Lung (tissue), 12 donors: ENCODE results near the gene PRKCA. TPM values are rescaled to one million over a fixed set of nuclear protein-coding genes. Genes with fewer than 3 reads are reported as not detected.

ENCODE experiments used
- ATAC-seq: fragments of 200-7000 bp; cut with Tn5 transposase; one replicate; pipeline ENCODE4 v1.9.1; 2020; ENCODE audit warnings: moderate number of reproducible peaks; ENCODE audit not compliant: insufficient read depth, low FRiP score
- DNase-seq, 3 donors: peaks; one replicate each; pipeline ENCODE4 v3.0.0-alpha.2; 2013 to 2017
- H3K27ac ChIP-seq, 2 donors: one replicate each; pipeline ENCODE4 v1.5.1; 2013; ENCODE audit warnings: mild to moderate bottlenecking in 2 of 2, moderate library complexity in 2 of 2, control low read depth in 1 of 2, inconsistent platforms in 1 of 2, low read depth in 1 of 2, low read length in 1 of 2
- H3K27me3 ChIP-seq, 3 donors: one replicate each; pipeline ENCODE4 v1.5.1; 2013; ENCODE audit warnings: low read length in 2 of 3; ENCODE audit not compliant: control insufficient read depth in 3 of 3, insufficient read depth in 3 of 3
- H3K36me3 ChIP-seq, 4 donors: one replicate each; pipeline ENCODE4 v1.5.1; 2013; ENCODE audit warnings: low read length in 4 of 4, mild to moderate bottlenecking in 1 of 4, moderate library complexity in 1 of 4; ENCODE audit not compliant: control insufficient read depth in 4 of 4, insufficient read depth in 4 of 4
- H3K4me1 ChIP-seq, 5 donors: one replicate each; pipeline ENCODE4 v1.5.1; 2013; ENCODE audit warnings: low read length in 5 of 5, mild to moderate bottlenecking in 2 of 5, moderate library complexity in 1 of 5; ENCODE audit not compliant: control insufficient read depth in 5 of 5, insufficient read depth in 5 of 5
- H3K4me3 ChIP-seq: one replicate; pipeline ENCODE4 v1.5.1; 2013; ENCODE audit warnings: mild to moderate bottlenecking, control low read depth, moderate library complexity
- H3K9ac ChIP-seq, 2 donors: one replicate each; pipeline ENCODE4 v1.5.1; 2013; ENCODE audit warnings: low read length in 2 of 2, control low read depth in 1 of 2; ENCODE audit not compliant: insufficient read depth in 1 of 2
- H3K9me3 ChIP-seq, 4 donors: one replicate each; pipeline ENCODE4 v1.5.1; 2013; ENCODE audit warnings: low read length in 3 of 4, mild to moderate bottlenecking in 1 of 4, moderate library complexity in 1 of 4; ENCODE audit not compliant: control insufficient read depth in 4 of 4, insufficient read depth in 3 of 4
- CTCF ChIP-seq: IDR thresholded peaks from 2 replicates; pipeline ENCODE4 v1.5.1; 2012; ENCODE audit warnings: mild to moderate bottlenecking; ENCODE audit errors: control extremely low read depth, extremely low read depth
- WGBS, 2 donors: extraction: QIAGEN DNeasy Blood & Tissue Kit; methylation state at CpG; one replicate each; pipeline ENCODE4 v1.1.7; 2013; 5-methylcytosine and 5-hydroxymethylcytosine counted together
- polyA plus RNA-seq, 2 donors: library from polyadenylated mRNA; stranded (reverse); fragments of 200-250 nt; gene quantifications; one replicate each; pipeline ENCODE4 v1.2.1, GENCODE V29; 2013
- total RNA-seq, 2 donors: library from RNA; depleted of rRNA in 1 of 2; stranded (reverse); fragments of >200 nt in 1 of 2; gene quantifications; one replicate each; pipeline ENCODE4 v1.2.1, GENCODE V29; 2014 to 2021
- donor health status: control.
- donor health status: control.
- donor health status: Bipolar disorder and iron deficiency.
- donor health status: healthy.
- donor health status: DM: yes; HTN: yes; CAD: no.

The PRKCA gene
- total and polyA plus RNA-seq, 4 donors, result 3.4 to 34.8 (median 13.8) TPM

- Histone ChIP-seq H3K9me3 (no peaks in the 10 kb centered on the region), H3K27me3 (no peaks in the 10 kb centered on the region), H3K4me1 (no peaks in the 10 kb centered on the region), H3K27ac (no peak overlapping the region), H3K9ac (no peak overlapping the region), H3K4me3 (no peak overlapping the region), H3K36me3 (no peaks in the 10 kb centered on the region)
- ATAC-seq (no peak), DNase-seq (no peak)
- WGBS, 2 donors, result 88 to 97% methylated on average over 2 of the region's 2 CpGs
- TF ChIP-seq CTCF, result no peak
Observed at GRCh38 chr17:66446419-66446818, 144.0 kb downstream of the PRKCA start.

- H3K4me1 ChIP-seq, result no peaks in the 10 kb centered on the region
- H3K36me3 ChIP-seq, result no peaks in the 10 kb centered on the region
- H3K9me3 ChIP-seq, result no peaks in the 10 kb centered on the region
- H3K27ac ChIP-seq, result no peak overlapping the region
- H3K27me3 ChIP-seq, result no peaks in the 10 kb centered on the region
- no peak for DNase-seq
- no peak overlapping the region for H3K4me3 ChIP-seq
- 93 to 95% methylated on average over 8 of the region's 8 CpGs for WGBS, 2 donors
- TF ChIP-seq CTCF, result no peak
- no peak overlapping the region for H3K9ac ChIP-seq
- ATAC-seq, result no peak
Observed at GRCh38 chr17:66447159-66447558, 144.7 kb downstream of the PRKCA start.

GRCh38 chr17:66448026-66448639 lies 145.7 kb downstream of the PRKCA start:
- no peak for TF ChIP-seq CTCF
- WGBS, 2 donors, result 86 to 88% methylated on average over 14 of the region's 14 CpGs
- no peak overlapping the region for H3K9ac ChIP-seq
- H3K27me3 ChIP-seq, result no peaks in the 10 kb centered on the region
- no peaks in the 10 kb centered on the region for H3K36me3 ChIP-seq
- no peaks in the 10 kb centered on the region for H3K9me3 ChIP-seq
- H3K27ac ChIP-seq, result no peak overlapping the region
- DNase-seq (no peak), ATAC-seq (no peak)
- H3K4me1 ChIP-seq, result no peaks in the 10 kb centered on the region
- no peak overlapping the region for H3K4me3 ChIP-seq

- Histone ChIP-seq H3K4me1 (no peaks in the 10 kb centered on the region), H3K27me3 (no peaks in the 10 kb centered on the region), H3K9me3 (no peaks in the 10 kb centered on the region), H3K27ac (no peak overlapping the region), H3K9ac (no peak overlapping the region), H3K4me3 (no peak overlapping the region), H3K36me3 (no peaks in the 10 kb centered on the region)
- TF ChIP-seq CTCF, result no peak
- ATAC-seq (no peak), DNase-seq (no peak)
- WGBS, 2 donors, result 78 to 86% methylated on average over 8 of the region's 8 CpGs
Observed at GRCh38 chr17:66449418-66449977, 147.1 kb downstream of the PRKCA start.
